H1 (cell line): Measurements from ENCODE around the gene OSBPL5. TPM values are rescaled to one million over a fixed set of nuclear protein-coding genes. Genes with fewer than 3 reads are reported as not detected.

Experiments
- ASH2L ChIP-seq: fragments of 200-600, 300-600 bp; sonication (generic); IDR thresholded peaks from one replicate; pipeline ENCODE4 v1.7.1; 2017; ENCODE audit warnings: low read length
- CREB1 ChIP-seq: IDR thresholded peaks from 2 replicates; pipeline ENCODE4 v1.6.1; 2012; ENCODE audit warnings: inconsistent platforms
- CTBP2 ChIP-seq: IDR thresholded peaks from 2 replicates; pipeline ENCODE4 v1.7.0; 2011; ENCODE audit warnings: borderline replicate concordance, mild to moderate bottlenecking, moderate library complexity, mixed read lengths, low read length; ENCODE audit not compliant: insufficient read depth, insufficient read length
- NANOG ChIP-seq: IDR thresholded peaks from 2 replicates; pipeline ENCODE4 v1.6.1; 2011; ENCODE audit warnings: low read length, low read depth, mild to moderate bottlenecking, inconsistent platforms; ENCODE audit not compliant: insufficient read depth, poor library complexity, severe bottlenecking
- RAD21 ChIP-seq, 2 experiments: IDR thresholded peaks in 1 of 2; conservative IDR thresholded peaks in 1 of 2; 2 replicates each; pipeline ENCODE4 v1.6.1; 2011; ENCODE audit warnings: low read depth in 2 of 2, low read length in 2 of 2, improper control_type of control experiment in 1 of 2, inconsistent platforms in 1 of 2, mild to moderate bottlenecking in 1 of 2, moderate library complexity in 1 of 2
- polyA plus RNA-seq, 7 experiments: library from polyadenylated mRNA; depleted of rRNA in 3 of 7; stranded (reverse) in 5 of 7; unstranded in 2 of 7; fragments of >200 nt in 5 of 7; fragments of 200-250 nt in 2 of 7; gene quantifications; 1 replicate in 5 of 7; 2 replicates in 1 of 7; 4 replicates in 1 of 7; pipeline versions ENCODE4 v1.2.1 to v1.2.3, GENCODE V29; 2011 to 2013; ENCODE audit warnings: missing spikeins in 2 of 7, mixed read lengths in 2 of 7
- total RNA-seq: library from RNA; stranded (reverse); fragmentation: NEBNext Ultra II Directional; extraction: Animal tissue kit (Norgen Biotek cat#: 25700); gene quantifications from 2 replicates; pipeline ENCODE4 v1.2.1, GENCODE V29; 2021
- TF ChIP-seq, protein P1 (sequence below): IDR thresholded peaks from 2 replicates; pipeline ENCODE4 v1.6.1; 2012; ENCODE audit warnings: inconsistent platforms

The OSBPL5 gene
- total and polyA plus RNA-seq, 2 of the 8 experiments (the other 6 are each of a cell fraction or from before 2014, with no cell fraction given), result 3.4 to 9.9 TPM

DNA sequence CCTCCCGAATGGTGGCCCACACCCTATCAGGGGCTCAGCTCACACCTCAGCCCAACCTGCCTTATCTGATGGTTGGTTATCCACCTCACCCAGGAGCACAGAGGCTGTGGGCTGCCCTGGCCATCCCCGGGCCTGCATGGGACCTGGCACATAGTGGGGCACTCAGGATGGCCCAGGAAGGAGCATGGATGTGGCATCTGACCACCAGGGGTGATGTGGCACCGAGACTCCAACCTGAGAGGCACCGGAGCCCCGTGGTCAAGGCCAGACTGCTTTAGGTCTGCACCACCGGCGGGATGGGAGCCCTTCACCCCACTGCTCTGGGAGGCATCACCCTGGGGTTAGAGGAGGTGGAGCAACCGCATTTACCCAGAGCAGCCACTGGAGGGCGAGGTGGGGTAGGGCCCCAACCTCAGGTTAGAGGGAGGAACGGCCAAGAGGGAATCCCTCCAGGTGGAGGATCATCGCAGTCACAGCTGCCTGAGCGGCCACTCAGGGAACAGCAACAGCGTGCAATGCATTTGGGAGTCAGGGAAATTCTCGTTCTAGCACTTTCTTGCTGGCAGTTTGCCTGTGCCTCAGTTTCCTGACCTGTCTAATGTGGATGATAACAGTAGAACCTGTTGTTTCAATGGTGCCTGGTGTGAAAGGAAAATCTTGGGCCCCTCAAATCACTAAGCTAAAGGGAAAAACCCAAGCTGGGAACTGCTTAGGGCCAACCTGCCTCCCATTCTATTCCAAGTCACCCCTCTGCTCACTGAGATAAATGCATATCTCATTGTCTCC is 55.0 kb downstream of the OSBPL5 start (continued):
- TF ChIP-seq ASH2L (peak; percentile 30), CREB1 (peak; percentile 66), CTBP2 (peak; percentile 45), NANOG (no peak), RAD21 (IDR thresholded peaks at IDR 0.05 in 1 of 2, conservative IDR thresholded peaks at IDR 0.05 in 1 of 2; ENCODE audit: low read depth in 2 of 2, low read length in 2 of 2) (peak; percentile 77 to 86)
- TF ChIP-seq, protein P1, sequence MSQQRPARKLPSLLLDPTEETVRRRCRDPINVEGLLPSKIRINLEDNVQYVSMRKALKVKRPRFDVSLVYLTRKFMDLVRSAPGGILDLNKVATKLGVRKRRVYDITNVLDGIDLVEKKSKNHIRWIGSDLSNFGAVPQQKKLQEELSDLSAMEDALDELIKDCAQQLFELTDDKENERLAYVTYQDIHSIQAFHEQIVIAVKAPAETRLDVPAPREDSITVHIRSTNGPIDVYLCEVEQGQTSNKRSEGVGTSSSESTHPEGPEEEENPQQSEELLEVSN, result peak; percentile 84
